HG02798 (cell line): ENCODE results near the gene COCH.
"Not testable (repeated sequence)": the region's sequence is repeated elsewhere in the genome, so short reads cannot be mapped to it uniquely, and the experiment has no call there.

Experiments
- ATAC-seq: cut with Tn5 transposase; IDR thresholded peaks from one replicate; pipeline ENCODE4 v1.9.1; 2021; ENCODE audit warnings: mild to moderate bottlenecking; ENCODE audit not compliant: unreplicated experiment, poor library complexity

Gene COCH

DNA sequence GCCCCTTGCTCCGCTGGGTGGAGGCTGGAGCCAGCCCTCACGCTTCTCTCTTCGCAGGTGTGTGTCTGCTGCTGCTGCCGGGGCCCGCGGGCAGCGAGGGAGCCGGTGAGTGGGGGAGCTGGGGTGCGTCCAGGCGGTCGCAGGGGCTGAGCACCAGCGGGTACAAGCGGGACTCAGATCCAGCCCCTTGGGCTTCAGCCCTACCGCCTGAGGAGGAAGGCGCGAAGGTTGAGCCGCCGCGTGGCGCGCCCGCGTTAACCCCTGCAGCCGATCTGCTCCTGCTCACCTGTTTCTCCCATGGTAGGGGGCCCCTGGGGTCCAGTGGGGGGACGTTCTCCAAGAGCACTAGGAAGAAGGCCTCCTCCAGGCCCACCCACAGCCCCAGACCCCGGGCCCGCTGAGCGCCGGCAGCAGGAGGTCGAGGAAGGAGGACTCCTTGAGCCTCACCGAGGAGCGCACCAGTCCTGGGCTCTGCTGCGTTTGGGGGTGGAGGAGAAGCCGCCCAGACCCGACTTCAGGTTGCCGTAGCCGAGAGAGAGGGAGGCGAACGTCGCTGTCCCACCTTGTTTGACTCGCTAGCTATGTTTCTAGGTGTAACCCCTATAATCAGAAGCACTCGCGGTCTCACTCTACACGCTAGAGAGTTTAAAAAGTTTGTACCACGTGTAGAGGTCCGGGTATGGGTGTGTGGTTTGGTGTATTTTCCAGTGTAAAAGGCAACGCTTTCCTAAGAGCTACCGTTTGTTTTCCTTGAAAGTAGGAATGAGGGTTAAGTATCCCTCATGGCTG lies 834 bp downstream of the COCH start:
- ATAC-seq, result peak; percentile 28

DNA sequence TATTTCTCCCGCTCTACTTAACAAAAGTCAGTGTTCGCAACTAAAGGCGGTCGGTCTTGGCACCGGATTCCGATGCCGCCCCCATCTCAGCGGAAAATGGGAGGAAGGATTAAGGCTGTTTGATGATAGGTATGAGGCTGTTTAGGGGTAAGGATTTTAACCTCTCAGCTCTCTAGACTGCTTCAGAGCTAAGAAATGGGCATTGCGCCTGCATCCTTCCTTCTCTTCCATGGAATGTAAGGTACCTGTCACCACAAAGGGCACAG lies 1.4 kb downstream of the COCH start:
- no peak for ATAC-seq

DNA sequence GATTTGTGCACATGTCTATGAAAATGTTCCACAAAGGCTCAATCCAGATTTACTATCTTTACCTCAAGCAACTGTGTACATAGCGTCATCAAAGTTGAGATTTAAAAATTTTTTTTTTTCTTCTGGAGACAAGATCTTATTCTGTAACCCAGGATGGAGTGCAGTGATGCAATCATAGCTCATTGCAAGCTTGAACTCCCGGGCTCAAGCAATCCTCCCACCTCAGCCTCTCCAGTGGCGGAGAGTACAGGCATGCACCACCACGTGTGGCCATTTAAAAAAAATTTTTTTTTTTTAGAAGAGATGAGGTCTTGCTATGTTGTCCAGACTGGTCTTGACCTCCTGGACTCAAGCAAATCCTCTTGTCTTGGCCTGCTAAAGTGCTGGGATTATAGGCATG lies 2.3 kb downstream of the COCH start:
- no peak for ATAC-seq

DNA sequence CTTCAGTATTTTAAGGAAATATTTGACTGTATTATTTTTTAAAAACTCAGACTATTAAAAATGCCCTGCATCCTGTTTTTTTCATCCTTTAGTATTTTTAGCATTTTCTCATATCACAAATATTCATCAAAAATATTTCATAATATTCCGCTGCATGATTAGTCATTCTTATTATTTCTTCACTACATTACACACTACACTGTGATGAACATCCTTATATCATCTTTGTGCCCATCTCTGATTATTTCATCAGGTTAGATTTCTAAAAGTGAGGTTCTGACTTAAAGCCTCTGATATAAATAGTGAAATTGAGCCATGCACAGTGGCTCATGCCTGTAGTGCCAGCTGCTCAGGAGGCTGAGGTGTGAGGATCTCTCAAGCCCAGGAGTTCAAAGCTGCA lies 8.1 kb downstream of the COCH start:
- ATAC-seq, result no peak

DNA sequence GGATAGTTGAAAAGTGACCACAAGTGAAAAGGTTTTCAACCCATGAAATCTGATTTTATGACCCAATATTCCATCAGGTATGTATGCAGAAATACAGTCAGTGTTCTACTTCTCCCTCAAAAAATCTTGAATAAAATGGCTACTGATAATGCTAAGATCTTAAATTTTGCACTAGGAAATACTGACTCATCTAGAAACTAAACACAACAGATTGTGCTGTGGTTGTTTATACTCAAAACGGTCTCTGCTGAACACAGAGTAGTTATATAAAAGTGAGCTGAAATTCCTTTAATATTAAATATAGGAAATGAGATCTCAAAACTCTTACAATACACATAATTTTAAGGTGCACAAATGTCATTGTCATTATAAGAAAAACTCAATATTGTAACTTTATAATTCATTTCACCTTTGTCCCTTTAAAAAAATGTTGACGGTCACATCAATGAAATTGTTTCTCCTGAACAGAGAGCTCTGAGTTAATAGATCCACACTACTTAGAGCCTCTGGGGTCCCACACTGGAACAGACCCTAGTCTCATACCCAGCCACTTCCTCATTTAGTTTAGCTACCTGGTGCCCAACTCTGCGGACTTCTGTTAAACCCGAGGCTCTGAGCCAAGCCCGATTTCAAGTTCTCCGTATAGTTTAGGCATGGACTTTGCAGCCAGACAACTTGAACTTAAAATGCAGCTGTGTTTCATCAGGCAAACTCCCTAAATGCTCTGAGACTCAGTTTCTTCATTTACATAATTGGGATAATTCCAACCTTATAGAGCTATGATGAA lies 9.3 kb downstream of the COCH start:
- ATAC-seq, result no peak

DNA sequence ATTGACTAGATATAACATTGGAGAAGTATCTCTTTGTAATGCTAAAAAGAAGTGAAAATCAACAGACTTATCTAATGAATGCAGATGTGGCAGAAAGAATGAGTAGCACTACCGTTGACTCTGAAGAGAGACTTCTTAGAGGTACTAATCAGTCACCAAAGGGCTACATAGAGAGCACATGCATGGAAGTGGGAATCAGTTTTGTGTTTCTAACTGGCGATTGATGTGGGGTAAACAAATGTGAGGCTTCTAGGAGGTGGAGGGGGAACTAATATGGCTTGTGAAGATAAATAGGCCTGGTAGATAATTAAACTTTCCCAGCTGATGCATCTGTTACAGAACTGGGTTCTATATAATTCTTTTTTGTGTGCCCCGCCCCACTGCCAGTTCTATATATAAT lies 10.5 kb downstream of the COCH start:
- ATAC-seq, result no peak

DNA sequence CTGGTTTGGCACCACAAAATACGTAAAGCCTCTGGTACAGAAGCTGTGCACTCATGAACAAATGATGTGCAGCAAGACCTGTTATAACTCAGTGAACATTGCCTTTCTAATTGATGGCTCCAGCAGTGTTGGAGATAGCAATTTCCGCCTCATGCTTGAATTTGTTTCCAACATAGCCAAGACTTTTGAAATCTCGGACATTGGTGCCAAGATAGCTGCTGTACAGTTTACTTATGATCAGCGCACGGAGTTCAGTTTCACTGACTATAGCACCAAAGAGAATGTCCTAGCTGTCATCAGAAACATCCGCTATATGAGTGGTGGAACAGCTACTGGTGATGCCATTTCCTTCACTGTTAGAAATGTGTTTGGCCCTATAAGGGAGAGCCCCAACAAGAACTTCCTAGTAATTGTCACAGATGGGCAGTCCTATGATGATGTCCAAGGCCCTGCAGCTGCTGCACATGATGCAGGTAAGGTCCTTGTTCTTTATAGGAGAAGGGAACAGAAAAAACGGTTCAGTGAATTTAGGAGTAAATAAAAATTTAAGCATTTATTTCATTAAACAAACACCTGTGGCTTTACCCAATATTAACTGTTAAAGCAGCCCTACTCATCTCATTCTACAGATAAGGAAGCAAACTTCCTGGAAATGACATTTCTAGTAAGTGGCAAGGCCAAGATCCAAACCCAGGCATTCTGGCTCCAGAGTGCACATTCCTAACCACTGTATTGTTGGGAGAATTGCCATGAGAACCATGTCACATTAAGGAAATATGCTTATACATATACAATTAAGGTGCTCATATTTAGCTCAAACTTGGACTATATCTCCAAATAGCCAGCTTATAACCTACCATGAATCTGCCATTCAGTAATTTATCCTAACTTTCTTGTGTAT lies 11.7 kb downstream of the COCH start:
- no peak for ATAC-seq

DNA sequence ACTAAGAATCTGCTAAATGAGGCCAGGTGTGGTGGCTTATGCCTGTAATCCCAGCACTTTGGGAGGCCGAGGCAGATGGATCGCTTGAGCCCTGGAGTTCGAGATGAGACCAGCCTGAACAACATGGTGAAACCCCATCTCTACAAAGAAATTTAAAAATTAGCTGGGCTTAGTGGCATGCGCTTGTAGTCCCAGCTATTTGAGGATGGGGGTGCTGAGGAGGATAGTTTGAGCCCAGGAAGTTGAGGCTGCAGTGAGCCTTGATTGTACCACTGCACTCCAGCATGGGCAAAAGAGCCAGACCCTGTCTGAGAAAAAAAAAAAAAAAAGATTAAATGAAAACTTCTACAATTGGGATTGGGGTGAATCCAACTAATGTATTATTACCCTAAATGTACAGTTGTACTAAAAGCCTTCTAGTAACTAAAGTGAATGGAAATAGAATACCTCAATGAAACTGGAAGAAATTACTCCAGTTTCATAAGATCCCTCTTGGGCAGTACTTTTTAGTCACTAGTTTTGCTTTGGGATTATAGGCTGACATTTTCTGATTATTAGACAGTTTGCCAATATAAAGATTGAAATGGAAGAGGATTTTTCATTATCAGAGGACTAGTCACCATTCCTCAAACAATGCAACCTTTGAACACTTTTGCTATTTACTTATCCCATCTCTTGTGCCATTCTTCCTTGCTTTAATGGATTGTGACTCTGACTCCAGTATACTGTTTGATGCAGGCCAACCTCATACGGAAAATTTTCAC lies 14.3 kb downstream of the COCH start:
- ATAC-seq, result no peak

DNA sequence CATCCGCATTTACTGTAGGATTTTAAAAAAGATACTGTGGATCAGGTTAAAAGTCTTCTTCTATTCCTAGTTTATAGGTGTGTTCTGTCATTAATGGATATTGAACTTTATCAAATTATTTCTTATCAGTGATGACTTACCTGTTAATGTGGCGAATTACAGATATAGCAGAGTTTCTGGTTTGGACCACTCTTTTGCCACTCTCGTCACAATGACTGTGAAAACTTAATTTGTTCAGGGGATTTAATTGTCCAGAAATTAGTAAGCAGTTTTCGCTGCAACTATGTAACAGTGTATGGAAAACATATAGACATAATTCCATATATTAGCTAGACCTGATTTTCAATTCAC lies 14.9 kb downstream of the COCH start:
- ATAC-seq, result no peak

DNA sequence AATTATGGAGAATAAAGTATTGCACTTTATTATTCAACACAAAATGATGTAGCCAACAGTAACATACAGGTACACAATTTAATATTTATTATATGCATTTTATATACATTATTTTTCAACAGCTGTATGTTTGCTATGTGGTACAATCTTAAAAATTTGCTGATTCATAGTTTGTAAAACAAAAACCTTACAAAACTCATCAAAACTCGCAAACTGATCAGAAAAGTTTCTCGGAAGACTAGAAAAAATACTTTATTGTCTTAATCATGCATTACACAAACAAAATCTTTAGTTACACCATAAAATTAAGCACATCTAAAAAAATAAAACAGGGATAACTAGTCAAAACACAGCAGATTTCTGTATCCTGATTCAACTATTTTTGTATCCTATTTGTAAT lies 19.5 kb downstream of the COCH start:
- ATAC-seq, result no peak

DNA sequence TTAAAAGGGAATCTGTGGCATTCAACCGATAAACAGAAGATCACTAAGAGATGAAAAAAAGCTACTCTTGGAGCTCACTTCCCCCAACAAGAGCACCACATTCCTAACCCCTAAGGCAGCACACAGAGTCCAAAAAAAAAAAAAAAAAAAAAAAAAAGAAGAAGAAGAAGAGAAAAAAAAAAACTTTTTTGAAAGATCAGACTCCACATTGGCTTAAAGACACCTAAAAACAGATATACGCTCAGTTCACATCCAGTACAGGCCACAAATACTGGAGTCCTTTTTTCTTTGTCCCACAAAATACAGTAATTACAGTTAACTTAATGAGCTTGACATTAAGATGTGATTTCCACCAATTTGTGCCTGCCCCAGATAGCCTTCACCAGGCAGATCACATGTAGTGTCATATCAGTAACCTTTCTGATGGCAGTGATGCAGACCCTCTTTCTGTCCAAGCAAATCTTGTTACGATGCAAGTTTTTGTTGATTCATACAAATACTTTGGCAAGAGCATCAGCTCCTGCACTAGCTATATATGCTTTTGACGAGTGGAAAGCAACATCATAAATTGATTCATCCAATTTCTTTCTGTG lies 20.7 kb downstream of the COCH start:
- ATAC-seq, result no peak

DNA sequence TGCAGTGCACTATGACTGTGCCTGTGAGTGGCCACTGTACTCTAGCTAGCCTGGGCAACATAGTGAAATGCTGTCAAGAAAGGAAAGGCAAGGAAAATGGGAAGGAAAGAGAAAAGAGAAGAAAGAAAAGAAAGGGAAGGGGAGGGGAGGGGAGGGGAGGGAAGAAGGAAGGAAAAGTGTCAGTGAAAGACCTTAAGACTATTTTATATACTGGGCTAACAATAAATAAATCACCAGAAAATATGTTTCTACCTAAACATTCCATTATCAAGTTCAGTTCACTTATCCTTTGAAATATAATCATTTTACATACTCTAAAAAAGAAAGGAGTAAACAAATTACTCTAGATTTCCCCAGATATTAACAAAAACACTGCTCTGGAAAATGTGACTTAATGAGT lies 22.1 kb downstream of the COCH start:
- ATAC-seq, result no peak

DNA sequence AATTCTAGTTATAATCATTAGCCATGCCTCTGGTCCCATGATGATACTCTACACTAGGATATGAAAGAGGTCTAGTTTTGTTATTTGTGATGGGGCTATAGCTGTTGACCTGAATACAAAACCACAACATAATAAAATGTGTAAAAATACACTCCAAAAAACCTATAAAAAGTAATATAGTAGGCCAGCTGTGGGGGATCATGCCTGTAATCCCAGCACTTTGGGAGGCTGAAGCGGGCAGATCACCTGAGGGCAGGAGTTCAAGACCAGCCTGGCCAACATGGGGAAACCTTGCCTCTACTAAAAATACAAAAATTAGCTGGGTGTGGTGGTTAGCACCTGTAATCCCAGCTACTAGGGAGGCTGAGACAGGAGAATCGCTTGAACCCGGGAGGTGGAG lies 22.8 kb downstream of the COCH start:
- not testable (repeated sequence) for ATAC-seq

DNA sequence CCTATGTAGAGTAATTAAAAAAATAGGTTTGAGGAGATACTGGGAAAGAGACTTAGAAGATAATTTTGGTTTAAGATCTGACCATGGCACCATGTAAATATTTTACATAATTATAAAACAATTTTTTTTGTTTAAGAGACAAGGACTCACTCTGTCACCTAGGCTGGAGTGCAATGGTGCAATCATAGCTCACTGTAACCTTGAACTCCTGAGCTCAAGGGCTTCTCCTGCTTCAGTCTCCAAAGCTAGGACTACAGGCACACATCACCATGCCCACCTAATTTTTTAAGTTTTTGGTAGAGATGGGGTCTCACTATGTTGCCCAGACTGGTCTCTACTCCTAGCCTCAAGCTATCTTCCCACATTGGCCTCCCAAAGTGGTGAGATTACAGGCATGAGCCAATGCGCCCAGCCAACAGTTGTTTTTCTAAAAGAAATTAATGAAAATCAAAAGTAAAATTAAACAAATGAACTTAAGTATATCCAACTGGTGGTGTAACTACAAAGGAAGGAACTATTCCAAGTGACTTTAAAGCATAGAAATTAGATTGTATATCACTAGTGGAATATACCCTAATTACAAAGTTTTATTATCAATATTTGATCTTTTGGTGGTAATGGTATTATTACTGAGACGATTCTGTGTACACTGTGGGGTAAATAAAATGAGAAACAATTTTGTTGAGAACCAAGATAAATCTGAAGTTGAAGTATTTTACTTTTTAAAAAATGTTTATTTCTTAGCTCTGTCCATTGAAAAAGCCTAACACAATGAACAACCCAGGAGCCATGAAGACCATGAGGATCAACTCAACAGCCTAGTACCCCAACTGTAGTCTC lies 29.1 kb downstream of the COCH start:
- ATAC-seq, result no peak

DNA sequence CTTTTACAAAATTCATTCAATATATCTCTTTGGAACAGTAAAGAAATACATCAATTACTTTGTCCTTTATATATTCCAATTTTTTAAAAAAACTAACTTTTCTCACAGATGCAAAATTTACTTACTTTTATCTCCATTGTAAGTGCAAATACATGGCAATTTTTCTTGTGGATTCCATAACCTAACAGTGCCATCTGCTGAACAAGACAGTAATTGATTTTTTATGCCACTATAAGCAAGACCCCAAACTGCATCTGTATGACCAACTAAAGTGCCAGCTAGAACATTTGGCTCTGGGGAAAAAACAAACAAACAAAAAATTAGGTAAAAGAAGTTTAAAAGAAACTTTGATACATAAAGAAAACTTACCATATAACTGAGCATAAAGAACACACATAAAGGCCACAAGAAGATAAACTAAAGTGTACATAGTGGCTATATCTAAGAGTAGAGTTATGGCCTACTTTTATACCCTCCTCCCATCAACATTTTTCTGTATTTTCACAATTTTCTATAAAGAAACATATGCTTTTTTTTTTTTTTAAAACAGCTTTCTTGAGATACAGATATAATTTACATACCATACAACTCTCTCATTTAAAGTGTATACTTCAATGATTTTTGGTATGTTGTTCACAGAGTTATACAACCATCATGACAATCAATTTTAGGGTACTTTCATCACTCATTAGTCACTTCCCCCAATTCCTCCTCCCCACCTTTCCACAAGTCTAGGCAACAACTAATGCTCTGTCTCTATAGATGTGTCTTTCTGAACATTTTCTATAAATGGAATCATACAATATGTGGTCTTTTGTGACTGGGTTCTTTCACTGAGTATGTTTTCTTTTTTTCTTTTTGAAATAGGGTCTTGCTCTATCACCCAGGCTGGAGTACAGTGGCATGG lies 32.6 kb downstream of the COCH start:
- no peak for ATAC-seq

DNA sequence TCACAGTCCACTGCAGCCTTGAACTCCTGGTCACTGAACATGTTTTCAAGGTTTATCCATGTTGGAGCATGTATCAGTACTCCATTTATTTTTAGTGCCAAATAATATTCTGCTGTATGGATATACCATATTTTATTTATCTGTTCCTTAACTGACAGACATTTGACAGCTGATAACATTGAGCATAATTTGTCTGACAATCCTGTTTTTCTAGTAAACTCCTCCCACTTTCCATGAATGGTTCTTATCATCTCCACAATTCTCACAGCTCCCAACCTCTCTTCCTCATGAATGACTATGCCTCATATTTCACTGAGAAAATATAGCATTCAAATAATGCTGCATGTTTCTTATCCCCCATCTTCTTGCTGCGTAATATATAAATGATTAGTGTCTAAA lies 33.3 kb downstream of the COCH start:
- ATAC-seq, result no peak

DNA sequence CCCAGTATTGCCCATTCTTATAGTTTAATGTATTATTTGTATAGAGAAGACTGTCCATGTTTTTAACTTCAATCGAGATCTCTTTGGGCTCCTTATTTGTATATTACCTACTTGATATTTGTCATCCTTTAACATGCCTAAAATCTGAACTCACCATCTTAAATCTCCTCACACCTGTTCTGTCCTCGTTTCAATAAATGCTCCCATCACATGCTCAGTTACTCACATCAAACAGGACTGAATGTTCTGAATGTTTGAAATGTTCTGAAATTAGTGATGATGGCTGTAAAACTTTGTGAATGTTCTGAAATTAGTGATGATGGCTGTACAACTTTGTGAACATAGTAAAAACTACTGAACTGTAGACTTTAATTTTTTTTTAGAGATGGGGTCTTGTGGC lies 34.5 kb downstream of the COCH start:
- ATAC-seq, result no peak

DNA sequence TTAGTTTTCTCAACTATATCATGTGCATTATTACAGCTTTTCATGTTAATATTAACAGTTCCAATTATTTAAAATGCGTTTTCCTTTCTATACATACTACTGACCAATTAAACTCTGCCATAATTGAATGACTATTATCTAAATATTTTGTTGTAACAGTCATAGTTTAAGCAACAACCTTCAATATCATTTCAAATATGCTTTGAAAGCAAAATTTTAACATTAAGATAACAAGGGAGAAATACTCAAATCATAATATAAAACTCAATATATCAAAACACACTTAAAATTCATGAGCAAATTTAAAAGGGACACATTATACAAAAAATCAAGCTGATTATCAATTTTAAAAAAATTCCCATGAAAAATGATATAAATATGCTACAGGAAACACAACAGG lies 40.5 kb downstream of the COCH start:
- ATAC-seq, result no peak
